AG10803 (cell line): Measurements from ENCODE around the gene CTTNBP2.

Experiments used
- DNase-seq: peaks from one replicate; pipeline ENCODE4 v3.0.0; 2010; ENCODE audit warnings: low read depth
- H3K4me3 ChIP-seq: 2 replicates; pipeline ENCODE4 v1.5.1; 2011; ENCODE audit warnings: mild to moderate bottlenecking, low read length, control low read depth
- TF ChIP-seq, protein P1 (sequence below): conservative IDR thresholded peaks from 2 replicates; pipeline ENCODE4 v1.5.1; 2011; ENCODE audit warnings: mild to moderate bottlenecking, low read length, control low read depth, inconsistent platforms

Gene CTTNBP2

GRCh38 chr7:117777335-117778142 lies 95.7 kb downstream of the CTTNBP2 start:
- TF ChIP-seq, protein P1, sequence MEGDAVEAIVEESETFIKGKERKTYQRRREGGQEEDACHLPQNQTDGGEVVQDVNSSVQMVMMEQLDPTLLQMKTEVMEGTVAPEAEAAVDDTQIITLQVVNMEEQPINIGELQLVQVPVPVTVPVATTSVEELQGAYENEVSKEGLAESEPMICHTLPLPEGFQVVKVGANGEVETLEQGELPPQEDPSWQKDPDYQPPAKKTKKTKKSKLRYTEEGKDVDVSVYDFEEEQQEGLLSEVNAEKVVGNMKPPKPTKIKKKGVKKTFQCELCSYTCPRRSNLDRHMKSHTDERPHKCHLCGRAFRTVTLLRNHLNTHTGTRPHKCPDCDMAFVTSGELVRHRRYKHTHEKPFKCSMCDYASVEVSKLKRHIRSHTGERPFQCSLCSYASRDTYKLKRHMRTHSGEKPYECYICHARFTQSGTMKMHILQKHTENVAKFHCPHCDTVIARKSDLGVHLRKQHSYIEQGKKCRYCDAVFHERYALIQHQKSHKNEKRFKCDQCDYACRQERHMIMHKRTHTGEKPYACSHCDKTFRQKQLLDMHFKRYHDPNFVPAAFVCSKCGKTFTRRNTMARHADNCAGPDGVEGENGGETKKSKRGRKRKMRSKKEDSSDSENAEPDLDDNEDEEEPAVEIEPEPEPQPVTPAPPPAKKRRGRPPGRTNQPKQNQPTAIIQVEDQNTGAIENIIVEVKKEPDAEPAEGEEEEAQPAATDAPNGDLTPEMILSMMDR: no peak
- H3K4me3 ChIP-seq: no peak overlapping the region
- no peak for DNase-seq

DNA sequence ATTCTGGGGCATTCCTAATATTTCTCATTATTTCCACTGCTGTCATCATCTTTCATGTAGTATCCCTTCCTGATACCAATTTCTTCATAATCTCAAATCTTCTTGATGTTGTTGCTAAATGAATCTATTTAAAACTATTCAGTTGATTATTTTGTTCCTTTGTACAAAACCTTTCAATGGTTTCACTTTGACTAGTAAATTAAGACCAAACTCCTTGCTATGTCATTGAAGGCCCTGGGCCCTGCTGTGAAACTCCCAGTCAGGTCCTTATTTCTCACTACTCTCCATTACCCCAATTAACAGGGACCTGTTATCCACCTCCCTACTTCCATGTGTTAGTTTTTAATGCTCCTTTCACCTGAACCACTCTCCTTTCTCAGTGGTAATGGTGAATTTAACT lies 97.0 kb downstream of the CTTNBP2 start:
- no peak overlapping the region for H3K4me3 ChIP-seq
- no peak for DNase-seq
- TF ChIP-seq, protein P1: no peak

- TF ChIP-seq, protein P1: no peak
- DNase-seq: no peak
- no peak overlapping the region for H3K4me3 ChIP-seq
Observed at GRCh38 chr7:117775801-117776200, 97.4 kb downstream of the CTTNBP2 start.

GRCh38 chr7:117774943-117775342 lies 98.3 kb downstream of the CTTNBP2 start:
- TF ChIP-seq, protein P1: no peak
- no peak for DNase-seq
- H3K4me3 ChIP-seq: no peak overlapping the region

DNA sequence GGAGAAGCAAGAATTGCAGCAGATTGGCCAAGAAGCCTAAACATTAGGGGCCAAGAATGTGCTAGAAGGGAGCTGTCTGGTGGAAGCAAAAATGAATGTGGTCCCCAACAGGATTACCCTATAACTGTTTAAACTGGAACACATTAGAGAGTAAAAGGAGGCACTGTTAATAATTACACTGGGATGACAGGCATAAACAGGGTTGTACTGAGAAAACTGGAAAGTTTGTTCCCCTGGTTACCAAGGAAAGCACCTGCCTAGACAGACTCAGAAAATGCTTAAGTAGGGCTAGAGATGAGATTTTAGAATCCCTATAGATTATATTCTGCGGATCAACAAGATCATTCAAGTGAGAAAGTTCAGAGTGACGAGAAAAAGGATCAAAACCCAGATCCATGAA lies 100.8 kb downstream of the CTTNBP2 start:
- no peak for DNase-seq
- TF ChIP-seq, protein P1: no peak

DNA sequence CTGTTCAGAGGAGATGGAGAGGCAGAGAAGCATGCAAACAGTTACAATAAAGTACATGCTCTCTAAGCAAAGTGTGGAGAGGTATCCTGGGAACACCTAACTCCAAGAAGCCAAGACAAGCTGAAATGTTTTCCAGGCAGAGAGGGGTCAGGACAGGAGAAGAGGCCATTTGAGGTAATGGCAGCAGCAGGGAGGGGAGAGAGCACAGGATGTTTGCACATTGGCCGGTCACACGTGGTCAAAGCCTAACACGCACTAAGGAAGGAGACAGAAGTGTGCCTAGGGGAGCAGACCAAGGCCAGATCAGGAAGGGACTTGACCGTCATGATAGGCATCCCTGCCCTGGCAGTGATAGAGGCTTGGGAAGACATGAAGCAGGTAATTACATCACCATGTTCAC lies 101.5 kb downstream of the CTTNBP2 start:
- no peak overlapping the region for H3K4me3 ChIP-seq
- TF ChIP-seq, protein P1: no peak
- no peak for DNase-seq

More for the DNA sequence above, 100.8 kb downstream of the CTTNBP2 start:
- no peak overlapping the region for H3K4me3 ChIP-seq

DNA sequence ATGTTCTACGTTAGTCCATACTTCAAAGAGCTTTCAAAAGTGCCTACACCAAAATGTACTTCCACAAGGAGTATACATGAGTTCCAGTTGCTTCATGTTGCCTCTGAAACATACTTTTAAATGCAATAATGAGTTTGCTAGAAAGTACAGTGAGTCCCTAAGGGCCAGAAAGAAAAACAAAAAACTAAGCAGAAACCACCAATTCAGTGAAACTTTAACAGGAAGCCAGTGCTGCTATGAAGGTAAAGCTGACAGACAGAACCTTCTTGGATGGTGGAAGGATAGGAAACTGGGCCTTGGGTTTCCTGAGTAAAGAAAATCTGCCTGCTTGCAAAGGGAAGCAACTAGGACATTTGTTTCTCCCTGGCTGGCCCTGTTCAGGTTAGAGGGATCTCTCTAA lies 104.2 kb downstream of the CTTNBP2 start:
- TF ChIP-seq, protein P1: no peak
- no peak overlapping the region for H3K4me3 ChIP-seq
- no peak for DNase-seq
